ENCODE results near the gene KIAA1217. TPM values are rescaled to one million over a fixed set of nuclear protein-coding genes. Genes with fewer than 3 reads are reported as not detected.

The KIAA1217 gene
- total and polyA plus RNA-seq, 9 of the 15 experiments (the other 6 are each of a cell fraction or from before 2014, with no cell fraction given) = 0.04 TPM; not detected in 8

GRCh38 chr10:24376731-24377130 is 167.8 kb downstream of the KIAA1217 start:
- H3K4me2 ChIP-seq (ENCODE audit: insufficient read depth, low read length) = no peak overlapping the region
- TF ChIP-seq KAT7 (CRISPR knock-in tag; IDR thresholded peaks at IDR 0.05; ENCODE audit: borderline replicate concordance) = no peak
- no peak for TF ChIP-seq NCOA6 (IDR thresholded peaks at IDR 0.05)
- TF ChIP-seq POLR2AphosphoS5 (IDR thresholded peaks at IDR 0.05; ENCODE audit: control insufficient read depth, insufficient read depth, low read depth, low read length) = no peak
- TF ChIP-seq FOXK1 (CRISPR knock-in tag; IDR thresholded peaks at IDR 0.05; ENCODE audit: borderline replicate concordance) = no peak
- no peak for TF ChIP-seq HDAC3 (IDR thresholded peaks at IDR 0.05; ENCODE audit: borderline replicate concordance, partially characterized antibody)
- no peak for TF ChIP-seq HOMEZ (CRISPR knock-in tag; IDR thresholded peaks at IDR 0.05)
- no peak for TF ChIP-seq MAFF (IDR thresholded peaks at IDR 0.05; ENCODE audit: low read length)
- TF ChIP-seq SIN3A (IDR thresholded peaks at IDR 0.05; ENCODE audit: borderline replicate concordance in 2 of 2, control insufficient read depth in 1 of 2, low read depth in 2 of 2, low read length in 2 of 2) = no peak
- no peak for DNase-seq (ENCODE audit: extremely low read depth in 1 of 4, low spot score in 3 of 4)
- ChIA-PET POLR2A (interaction anchor here (0.7 to 1.4 kb wide), 2 partner anchors 8 to 19 kb away, joined by 3 to 4 read pairs; no protein-coding TSS in a partner anchor), CTCF (ENCODE audit: low intra/inter-chr PET ratio) (no interaction called here)
- WGBS (ENCODE audit: insufficient coverage, low coverage, missing lambda C conversion rate) = 2% methylated on average over 4 of the region's 4 CpGs
- no peak for ATAC-seq
- no peaks in the 10 kb centered on the region for H3K27me3 ChIP-seq (ENCODE audit: control insufficient read depth in 2 of 2, insufficient read depth in 2 of 2, low read length in 2 of 2)
- in situ Hi-C loops (cut with MboI) = no loop called here
- H2AFZ ChIP-seq (ENCODE audit: low read depth, low read length) = no peak overlapping the region
- no peak overlapping the region for H3K9ac ChIP-seq (ENCODE audit: insufficient read depth in 1 of 2, low read depth in 2 of 2, low read length in 2 of 2)
- H3K36me3 ChIP-seq (ENCODE audit: control insufficient read depth, insufficient read depth, low read length) = no peaks in the 10 kb centered on the region
- H3K9me1 ChIP-seq (ENCODE audit: control insufficient read depth, insufficient read depth, low read length) = no peaks in the 10 kb centered on the region
- BruUV-seq (replicated peaks) = no TSS peak
- no peak overlapping the region for H3K27ac ChIP-seq (ENCODE audit: extremely low read depth, low read depth, low read length)
- H3K79me2 ChIP-seq (ENCODE audit: control insufficient read depth, insufficient read depth, low read length) = no peaks in the 10 kb centered on the region
- no peaks in the 10 kb centered on the region for H3K4me1 ChIP-seq (replicated peaks in 1 of 2; ENCODE audit: control insufficient read depth in 2 of 2, insufficient read depth in 2 of 2, low read length in 2 of 2)
- H3K4me3 ChIP-seq = no peak overlapping the region
- no peaks in the 10 kb centered on the region for H4K20me1 ChIP-seq (replicated peaks; ENCODE audit: control insufficient read depth, insufficient read depth, low read length)
- H3K9me3 ChIP-seq (replicated peaks; ENCODE audit: control insufficient read depth, insufficient read depth, low read depth, low read length) = no peaks in the 10 kb centered on the region
- intact Hi-C loops (cut with micrococcal nuclease) = no loop called here
- FAIRE-seq = no peak
